Left renal cortex interstitium (tissue), 4 donors: Measurements from ENCODE around the gene INHA. TPM values are rescaled to one million over a fixed set of nuclear protein-coding genes. Genes with fewer than 3 reads are reported as not detected.

Experiments used
- DNase-seq, 4 donors: peaks; one replicate each; pipeline ENCODE4 v3.0.0-alpha.2; 2013; ENCODE audit warnings: low read depth in 4 of 4, low spot score in 2 of 4, missing footprints in 1 of 4
- polyA plus RNA-seq, 4 donors: library from polyadenylated mRNA; unstranded; fragments of 120-200 nt; gene quantifications; one replicate each; pipeline ENCODE4 v1.2.1, GENCODE V29; 2013; ENCODE audit not compliant: insufficient read length in 4 of 4

INHA gene
- polyA plus RNA-seq, 4 donors = 0.46 to 2.4 (median 1.3) TPM

DNA sequence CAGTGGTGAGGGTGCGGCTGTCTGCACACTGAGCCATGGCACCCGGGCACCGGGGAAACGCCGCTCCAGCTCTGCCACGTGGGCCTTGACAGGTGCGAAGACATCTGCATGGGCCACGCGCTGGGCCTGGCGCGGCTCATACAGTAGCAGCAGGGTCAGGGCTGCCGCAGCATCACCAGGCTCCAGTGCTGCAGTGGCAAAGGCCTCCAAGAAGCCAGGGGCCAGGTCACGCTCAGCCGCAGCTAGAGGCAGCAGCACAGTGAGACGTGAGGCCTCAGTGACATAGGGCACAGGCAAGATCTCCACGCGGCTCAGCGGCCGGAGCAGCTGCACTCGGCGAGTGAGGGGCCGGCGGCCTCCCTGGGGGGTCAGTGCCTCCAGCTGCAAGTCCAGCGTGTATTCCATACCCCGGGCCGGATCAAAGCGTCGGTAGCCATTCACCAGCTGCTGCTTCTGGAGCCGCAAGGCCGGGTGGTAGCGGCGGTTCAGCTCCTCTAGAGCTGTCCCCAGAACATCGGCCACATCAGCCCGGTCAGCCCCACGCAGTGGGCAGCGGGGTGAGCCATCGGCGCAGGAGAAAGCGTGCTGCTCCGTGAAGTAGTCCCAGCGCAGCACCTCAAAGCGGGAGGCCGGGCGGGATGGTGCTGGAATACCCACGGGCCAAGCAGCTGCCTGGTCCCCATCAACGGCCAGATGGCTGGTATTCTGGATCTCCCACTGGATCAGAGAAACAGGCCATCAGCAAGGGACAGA lies 32.0 kb upstream of the INHA start:
- no peak for DNase-seq

DNA sequence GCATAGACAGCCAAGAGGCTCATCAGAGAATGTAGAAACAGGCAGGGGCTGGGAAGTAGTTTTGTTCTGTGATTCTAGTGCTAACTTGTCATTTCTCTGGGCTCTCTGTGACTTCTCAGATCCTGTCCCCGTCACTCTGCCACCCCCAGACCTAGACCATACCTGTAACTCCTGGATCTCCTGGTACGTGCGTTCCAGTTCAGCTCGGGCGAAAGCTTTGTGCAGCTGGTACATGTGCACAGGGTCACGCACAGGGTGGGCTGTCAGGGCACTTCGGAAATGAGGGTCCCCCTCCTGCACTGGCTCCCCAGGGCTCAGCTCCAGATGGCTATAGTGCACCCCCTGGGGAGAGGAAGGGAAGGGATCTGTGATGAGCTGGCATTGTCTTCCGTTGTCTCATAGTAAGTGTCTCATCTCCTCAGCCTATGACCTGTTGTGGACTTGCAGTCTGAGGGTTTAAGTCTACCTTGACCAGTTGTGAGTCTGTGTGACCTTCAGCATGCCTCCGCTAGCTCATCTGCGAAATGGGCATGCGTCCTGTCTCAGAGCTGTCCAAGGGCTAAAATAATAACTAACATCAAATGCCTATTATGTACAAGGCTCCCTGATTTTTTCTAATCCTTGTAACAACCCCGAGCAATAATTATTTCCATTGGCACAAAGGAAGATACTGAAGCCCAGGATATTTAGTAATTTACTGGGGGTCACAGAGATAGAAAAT lies 31.2 kb upstream of the INHA start:
- DNase-seq = no peak

DNA sequence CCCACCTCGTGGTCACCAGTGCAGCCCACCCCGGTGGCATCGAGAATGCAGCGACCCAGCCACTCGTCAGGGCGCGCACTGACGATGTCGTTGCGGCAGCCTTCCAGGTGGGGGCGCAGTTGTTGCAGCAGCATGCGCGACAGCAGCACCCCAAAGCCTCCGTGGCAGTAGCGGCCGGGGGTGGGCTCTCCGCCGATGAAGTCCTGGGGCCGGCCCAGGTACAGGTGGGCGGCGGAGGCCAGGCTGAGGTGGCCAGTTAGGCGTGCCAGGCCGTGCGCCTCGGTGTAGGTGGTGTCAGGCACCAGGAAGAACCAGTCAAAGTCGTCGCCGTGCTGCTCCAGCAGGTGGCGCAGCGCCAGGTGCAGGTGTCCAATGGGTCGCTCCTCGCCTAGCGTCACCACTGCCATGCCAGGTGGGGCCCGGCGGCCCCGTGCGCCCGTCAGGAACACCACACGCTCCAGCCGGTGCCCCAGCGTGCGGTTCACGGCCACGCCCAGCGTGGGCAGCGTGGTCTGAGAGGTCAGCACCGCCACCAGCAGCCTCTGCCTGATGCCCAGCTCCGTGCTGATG lies 30.4 kb upstream of the INHA start:
- DNase-seq = no peak

DNA sequence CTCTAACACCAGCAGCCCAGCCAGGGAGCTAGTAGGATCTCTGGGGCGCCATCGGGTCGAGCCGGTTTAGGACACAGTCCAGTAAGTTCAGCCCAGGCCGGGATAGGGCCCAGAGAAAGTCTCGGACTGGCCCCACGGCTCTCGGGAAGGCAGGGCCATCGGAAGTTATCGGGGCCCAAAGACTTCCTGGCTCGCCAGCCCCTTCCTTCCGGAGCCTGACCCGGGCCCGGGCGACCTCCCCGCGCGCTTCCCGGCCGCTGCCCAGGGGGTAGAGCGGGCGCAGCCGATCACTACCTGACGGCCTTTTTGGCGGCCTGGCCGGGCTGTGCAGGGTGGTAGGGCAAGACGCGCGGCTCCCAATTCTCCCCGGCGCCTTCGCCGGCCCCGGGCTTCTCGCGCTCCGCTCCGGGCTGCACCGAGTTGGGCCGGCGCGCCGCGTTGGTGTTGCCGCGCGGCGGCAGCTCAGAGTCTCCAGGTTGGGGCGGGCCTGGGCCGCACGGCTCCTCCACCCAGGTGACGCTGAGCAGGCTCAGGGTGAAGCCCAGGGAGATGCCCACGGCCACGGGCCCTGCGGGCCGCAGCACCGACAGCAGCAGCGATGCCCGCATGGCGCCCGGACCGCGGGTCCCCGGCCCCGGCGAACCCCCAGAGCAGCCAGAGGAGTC lies 29.0 kb upstream of the INHA start:
- no peak for DNase-seq

DNA sequence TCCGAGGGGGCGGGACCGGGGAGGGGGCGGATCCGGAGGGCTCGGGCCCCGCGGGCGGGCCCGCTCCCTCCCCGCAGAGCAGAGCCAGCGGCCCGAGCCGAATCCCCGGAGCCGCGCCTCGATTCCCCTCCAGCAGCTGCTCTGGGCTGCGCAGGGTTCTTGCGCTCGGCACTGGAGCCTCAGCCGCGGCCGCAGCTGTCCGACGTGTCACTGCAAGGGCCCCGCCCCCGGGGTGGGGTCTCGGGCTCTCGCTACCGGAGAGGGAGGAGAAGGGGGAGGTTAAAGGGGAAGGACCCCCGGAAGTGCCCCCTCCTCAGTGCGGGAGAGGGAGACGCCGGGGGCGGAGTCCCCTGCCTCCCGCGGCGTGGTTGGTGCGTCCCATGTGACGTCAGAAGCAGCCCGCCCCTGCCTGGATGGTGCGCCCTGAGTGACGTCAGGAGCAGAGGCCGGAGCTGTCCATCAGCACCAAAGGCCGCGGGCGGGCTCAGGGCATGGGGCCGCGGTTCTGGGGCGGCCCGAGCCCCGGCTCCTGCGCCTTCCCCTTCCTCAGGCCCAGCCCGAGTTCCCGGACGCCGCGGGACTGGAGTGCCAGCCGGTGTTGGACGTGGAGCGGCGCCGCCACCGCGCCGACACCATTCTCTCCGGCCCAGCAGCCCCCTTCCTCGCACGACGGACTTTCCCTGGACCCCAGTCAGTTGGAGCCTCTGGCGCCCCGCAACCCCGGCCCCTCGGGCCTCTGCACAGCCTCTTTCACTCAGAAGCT lies 28.3 kb upstream of the INHA start, which contains the start of the genes CHPF and TMEM198:
Gene CHPF (minus strand): TSS at position 214 of the 763 bp plus-strand sequence. CDS start 271 bp downstream, outside the sequence.
Gene TMEM198 (plus strand): TSS at position 433 of the 763 bp plus-strand sequence. CDS start 700 bp downstream, outside the sequence.
- DNase-seq = peak; percentile 83 to 97 (median 96)

DNA sequence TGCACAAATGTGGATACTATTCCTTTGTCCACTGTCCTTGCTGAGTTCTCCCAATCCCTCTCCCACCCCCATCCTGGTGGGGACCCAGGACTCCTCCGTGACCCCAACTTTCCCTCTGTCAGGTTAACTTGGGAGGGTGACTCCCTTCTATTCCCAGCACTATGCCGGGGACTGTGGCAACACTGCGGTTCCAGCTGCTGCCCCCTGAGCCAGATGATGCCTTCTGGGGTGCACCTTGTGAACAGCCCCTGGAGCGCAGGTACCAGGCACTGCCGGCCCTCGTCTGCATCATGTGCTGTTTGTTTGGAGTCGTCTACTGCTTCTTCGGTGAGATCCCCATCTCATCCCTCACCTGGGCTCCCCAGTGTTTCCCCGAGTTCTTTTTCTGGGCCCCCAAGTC lies 27.5 kb upstream of the INHA start:
- no peak for DNase-seq

DNA sequence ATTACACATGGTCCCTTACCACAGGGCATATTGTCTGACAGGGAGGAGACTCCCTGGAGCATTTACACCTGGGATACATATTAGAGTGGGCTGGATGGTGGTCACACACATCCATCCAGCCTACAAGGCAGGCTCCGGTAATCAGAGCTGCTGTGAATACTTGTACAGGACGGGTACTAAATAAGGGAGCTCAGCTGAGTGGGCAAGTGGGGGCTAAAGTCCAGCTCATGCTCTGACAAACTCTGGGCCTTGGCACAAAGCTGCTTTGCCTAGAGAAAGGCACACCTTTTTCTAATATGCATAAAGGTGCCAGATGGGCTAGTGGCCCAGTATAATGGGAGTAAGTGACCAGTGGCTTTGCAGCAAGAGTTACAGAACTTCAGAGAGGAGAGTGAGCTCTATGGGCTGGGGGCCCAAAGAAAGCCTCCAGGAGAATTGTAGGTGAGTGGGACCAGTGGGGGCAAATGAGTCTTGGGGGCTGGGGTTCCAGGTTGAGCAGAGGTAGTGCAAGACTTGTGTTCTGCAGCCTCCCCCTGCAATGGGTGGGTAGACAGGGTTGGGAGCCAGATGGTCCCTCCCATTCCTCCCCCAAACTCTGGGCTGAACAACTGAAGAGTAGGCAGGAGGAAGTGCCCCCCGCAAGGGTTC lies 26.7 kb upstream of the INHA start:
- DNase-seq = no peak

DNA sequence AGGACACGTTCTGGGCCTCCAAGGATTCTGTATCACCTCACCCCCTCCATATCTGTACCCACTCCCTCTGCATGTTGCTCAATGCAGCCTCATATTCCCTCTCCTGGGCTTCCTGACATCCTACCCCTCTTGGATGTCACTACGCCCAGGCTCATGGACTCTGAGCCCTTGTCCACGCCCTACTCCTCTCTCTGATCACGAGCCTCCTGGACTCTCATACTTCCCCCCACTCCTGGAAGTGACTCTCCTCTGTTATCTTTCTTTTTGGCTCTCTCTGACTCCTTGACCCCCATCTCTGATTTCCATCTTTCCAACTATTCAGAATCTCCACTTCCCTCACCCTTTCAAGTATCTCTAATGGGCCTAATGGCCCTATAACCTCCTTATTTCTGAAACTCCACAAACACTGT lies 26.2 kb upstream of the INHA start:
- no peak for DNase-seq

DNA sequence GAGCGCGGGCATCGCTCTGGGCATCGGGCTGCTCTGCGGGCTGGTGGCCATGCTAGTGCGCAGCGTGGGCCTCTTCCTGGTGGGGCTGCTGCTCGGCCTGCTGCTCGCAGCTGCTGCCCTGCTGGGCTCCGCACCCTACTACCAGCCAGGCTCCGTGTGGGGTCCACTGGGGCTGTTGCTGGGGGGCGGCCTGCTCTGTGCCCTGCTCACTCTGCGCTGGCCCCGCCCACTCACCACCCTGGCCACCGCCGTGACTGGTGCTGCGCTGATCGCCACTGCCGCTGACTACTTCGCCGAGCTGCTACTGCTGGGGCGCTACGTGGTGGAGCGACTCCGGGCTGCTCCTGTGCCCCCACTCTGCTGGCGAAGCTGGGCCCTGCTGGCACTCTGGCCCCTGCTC lies 24.5 kb upstream of the INHA start:
- DNase-seq = no peak

DNA sequence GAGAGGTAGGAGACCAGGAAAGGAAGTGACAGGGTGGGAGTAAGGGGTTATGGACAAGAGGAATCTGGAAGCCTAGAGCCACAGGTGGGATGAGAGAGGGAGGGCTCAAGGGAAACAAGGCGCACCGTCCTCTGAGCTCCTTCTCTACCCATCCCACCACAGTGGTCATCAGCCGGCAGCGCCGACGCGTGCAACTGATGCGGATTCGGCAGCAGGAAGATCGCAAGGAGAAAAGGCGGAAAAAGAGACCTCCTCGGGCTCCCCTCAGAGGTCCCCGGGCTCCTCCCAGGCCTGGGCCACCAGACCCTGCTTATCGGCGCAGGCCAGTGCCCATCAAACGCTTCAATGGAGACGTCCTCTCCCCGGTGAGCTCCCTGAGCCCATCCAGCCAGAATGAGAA lies 23.1 kb upstream of the INHA start:
- DNase-seq = no peak

DNA sequence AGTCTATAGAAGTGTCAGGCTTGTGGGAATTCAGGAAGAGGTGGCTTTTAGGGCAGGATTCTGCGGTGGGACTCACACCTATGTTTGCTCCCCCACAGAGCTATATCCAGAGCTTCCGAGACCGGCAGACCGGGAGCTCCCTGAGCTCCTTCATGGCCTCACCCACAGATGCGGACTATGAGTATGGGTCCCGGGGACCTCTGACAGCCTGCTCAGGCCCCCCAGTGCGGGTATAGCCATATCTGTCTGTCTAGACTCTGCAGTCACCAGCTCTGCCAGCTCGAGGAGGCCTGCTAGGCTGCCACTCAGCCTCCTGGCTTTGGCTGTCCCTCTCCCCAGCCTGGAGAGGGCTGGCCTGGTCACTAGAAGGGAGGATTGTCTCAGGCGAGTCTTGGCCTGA lies 22.5 kb upstream of the INHA start:
- DNase-seq = no peak

DNA sequence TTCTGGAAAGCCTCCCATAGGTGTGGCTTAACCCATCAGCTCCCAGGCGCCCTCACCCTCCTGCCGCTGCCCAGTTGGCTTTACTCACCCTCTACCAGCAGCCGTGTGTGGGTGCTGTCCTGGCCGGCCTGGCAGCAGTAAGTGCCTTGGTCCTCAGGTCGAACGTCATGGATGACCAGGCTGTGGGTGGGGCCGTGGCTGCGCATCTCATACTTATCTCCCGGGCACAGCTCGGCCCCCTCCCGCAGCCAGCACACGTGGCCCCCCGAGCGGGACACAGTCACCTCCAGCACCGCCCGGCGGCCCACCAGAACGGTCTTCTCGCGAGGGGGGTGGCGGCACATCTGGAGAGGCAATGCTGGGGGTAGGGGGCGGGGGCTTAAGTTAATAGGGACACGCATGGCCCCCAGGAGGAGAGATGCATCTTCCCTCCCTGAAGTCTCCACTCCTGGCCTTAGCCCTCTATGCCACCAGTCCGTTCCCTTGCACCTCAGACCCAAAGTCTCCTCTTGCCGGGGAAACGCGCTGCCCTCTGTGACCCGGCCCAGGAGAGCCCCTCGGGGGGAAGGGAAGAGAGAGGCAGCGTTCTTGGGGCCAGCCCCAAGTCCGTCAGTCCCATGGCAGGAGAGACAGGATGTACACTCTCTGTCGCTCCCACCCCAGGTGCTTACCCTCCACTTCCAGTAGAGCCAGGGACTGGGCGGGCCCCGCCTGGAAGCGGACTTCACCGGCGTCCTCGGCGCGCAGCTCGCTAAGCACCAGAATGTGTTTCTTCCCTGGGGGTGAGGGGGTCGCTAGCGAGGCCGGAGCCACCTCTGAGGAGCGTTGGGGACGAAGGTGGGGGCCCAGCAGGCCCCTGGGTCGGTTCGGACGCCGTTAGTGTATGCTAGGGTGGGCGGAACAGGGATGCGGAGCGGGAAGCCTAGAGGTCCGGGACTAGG lies 20.4 kb upstream of the INHA start:
- no peak for DNase-seq

DNA sequence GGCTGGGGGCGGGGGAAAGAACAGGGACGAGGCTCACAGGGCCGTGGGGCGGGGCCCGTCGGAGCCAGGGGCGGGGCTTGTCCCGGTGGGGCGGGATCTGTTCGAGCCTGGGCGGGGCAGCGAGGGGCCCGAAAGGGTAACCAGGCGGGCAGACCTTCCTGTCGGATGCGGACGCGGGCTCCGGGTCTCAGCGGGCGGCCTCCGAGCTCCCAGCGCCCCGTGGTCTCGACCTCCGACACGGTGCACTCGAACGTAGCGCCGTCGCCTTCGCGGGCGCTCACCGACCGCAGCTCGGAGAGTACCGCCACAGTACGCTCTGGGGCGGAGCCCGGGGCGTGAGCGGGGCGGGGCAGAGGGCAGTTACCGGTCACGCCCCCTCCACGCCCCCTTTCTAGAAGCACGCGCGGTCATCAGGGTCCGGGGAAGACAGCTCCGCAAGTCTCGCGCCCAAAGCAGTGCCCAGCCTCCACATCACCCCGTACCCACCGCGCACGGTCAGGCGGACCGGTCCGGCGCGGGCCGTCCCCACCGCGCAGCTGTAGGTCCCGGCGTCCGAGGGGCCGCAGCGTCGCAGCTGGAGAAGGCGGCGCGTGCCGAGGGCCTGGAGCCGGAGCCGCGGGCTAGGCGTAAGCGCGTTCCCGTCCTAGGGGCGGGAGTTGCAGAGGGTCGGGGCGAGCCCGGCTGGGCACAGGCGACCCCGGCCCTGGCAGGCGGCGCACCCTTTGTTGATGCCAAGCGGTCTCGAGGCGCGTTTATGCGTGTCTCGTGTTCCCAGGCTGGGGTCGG lies 19.5 kb upstream of the INHA start:
- DNase-seq = no peak

DNA sequence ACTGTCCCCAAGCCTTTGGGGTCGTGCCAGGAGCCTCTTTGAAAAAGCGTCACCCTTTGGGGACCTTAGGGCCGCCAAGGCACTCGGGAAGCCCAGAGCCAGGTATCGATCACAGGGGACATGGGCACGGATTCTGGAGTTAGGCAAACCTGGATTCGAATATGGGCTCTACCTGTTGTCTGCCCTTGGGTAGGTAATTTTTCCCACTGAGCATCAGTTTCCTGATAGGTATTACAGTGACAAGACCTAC lies 19.0 kb upstream of the INHA start:
- no peak for DNase-seq

DNA sequence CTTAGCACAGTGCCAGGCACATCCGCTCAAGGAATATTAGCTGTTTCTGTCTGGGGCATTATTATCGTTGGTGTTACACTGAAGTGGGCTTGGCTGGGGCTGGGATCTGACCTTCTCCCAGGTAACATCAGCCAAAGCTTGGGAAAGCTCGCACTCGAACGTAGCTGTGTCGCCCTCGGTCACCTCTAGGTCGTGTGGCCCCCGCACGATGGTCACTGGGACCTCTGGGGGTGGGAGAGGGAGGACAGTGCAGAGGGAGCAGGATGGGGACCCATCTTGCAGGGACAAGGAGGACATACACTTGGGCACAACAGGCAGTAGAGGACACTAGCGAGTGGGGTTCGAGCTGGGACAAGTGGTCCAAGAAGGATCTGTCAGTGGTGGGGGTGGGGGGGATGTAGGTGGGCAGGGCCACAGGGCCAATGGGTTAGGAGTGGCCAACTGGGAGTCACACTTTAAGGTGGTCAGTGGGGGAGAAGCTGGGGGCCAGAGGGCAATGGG lies 18.6 kb upstream of the INHA start:
- DNase-seq = no peak

DNA sequence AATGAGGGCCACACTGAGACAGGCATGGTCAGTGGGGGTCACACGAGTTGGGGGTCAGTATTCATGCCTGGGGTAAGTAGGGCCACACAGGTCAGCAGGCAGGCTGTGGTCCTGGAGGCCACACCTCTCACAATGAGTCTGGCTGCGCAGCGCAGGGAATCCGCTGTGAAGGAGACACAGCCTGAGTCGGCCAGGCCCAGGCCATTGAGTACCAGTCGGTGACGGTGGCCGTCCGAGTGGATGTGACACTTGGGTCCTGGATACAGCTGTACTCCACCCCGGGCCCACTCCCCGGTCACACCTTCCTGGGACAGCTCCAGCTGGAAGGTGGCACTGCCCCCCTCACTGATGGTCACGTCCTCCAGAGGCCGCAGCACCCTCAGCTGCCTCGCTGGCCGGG lies 17.8 kb upstream of the INHA start:
- no peak for DNase-seq

DNA sequence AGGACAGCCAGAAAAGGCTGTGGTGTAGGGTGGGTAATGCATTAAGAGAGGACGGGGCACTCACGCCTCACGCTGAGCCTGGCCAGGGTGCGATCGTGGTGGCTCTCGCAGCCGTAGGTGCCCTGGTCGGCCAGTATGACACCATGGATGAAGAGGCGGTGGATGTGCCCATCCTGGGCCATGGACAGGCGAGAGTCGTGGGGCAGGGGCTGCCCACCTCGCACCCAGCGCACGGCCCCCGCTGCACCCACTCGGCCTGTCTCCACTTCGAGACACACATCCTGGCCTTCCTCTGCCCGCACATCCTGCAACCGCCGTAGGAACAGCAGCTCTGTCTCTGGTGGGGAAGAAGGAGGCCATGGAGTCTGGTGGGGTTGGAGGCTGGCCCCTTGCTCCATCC lies 16.2 kb upstream of the INHA start:
- no peak for DNase-seq

DNA sequence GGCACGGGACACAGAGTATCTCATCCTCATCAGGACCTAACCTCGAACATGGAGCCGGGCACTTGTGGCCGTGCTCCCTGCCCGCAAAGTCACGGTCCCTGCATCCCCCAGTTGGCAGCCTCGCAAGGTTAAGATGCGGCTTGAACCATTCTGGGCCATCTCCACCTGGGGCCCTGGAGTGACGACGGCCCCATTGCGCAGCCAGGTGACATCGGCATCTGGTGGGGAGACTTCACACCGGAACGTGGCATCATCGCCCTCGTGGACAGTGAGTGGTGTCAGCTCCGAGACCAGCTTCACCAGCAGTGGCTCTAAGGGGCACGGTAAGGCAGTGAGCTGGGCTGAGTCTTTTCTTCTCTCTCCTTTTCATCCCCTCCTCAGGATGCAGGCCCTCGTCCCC lies 15.7 kb upstream of the INHA start:
- no peak for DNase-seq
